K562 treated with DMSO at 1 percent for 4 hours (cell line): ENCODE results near the gene C1QB. TPM values are rescaled to one million over a fixed set of nuclear protein-coding genes. Genes with fewer than 3 reads are reported as not detected.

ENCODE experiments used
- total RNA-seq: library from RNA; unstranded; fragments of 300-600 nt; gene quantifications from 2 replicates; pipeline ENCODE4 v1.2.3, GENCODE V29; 2022; ENCODE audit not compliant: insufficient read depth

The C1QB gene
- not detected in 2 replicates for total RNA-seq

GRCh38 chr1:22652881-22653316 is at the start of gene C1QB:
C1QB (plus strand) TSS chr1:22653236; CDS start chr1:22659463, 6,227 bp downstream.

GRCh38 chr1:22636353-22636752 is 16.7 kb upstream of the C1QB start, which contains the start of gene C1QA:
C1QA (plus strand) TSS chr1:22636628; CDS start chr1:22637617, 989 bp downstream.

GRCh38 chr1:22643381-22643780 is 9.7 kb upstream of the C1QB start, which contains the start of gene C1QC:
C1QC (plus strand) TSS chr1:22643633; CDS start chr1:22644024, 391 bp downstream.

GRCh38 chr1:22710701-22711049 is 57.6 kb downstream of the C1QB start, which contains the start of gene EPHB2:
EPHB2 (plus strand) TSS chr1:22710839; CDS start chr1:22710983, 144 bp downstream.

Other genes with a start within 250 kb of the C1QB start
- 10.7 and 16.2 TPM in 2 replicates for gene ZBTB40, start 201.4 kb upstream of the C1QB start, total RNA-seq
- not detected in 2 replicates for gene EPHA8, start 89.7 kb upstream of the C1QB start, total RNA-seq
- gene C1QA, start 16.6 kb upstream of the C1QB start, total RNA-seq, result not detected in 2 replicates
- gene C1QC, start 9.6 kb upstream of the C1QB start, total RNA-seq, result not detected in 2 replicates
- gene EPHB2, start 57.6 kb downstream of the C1QB start, total RNA-seq, result 0.53 TPM in 1 of 2 replicates, not detected in the other